ENCODE measurements around the gene CR1.

CR1 gene

GRCh38 chr1:207461649-207462048 lies 34.3 kb upstream of the CR1 start:
- H3K4me3 ChIP-seq (ENCODE audit: low read depth, low read length) = no peak overlapping the region
- DNase-seq (ENCODE audit: low read depth) = no peak
- no peak for TF ChIP-seq CTCF (IDR thresholded peaks at IDR 0.05; ENCODE audit: insufficient read depth, low read depth, low read length, missing control alignments)

- H3K4me3 ChIP-seq (ENCODE audit: low read depth, low read length) = no peak overlapping the region
- TF ChIP-seq CTCF (IDR thresholded peaks at IDR 0.05; ENCODE audit: insufficient read depth, low read depth, low read length, missing control alignments) = no peak
- no peak for DNase-seq (ENCODE audit: low read depth)
Observed at GRCh38 chr1:207462535-207462934, 33.4 kb upstream of the CR1 start.

GRCh38 chr1:207463021-207463420 lies 32.9 kb upstream of the CR1 start:
- DNase-seq (ENCODE audit: low read depth) = no peak
- no peak for TF ChIP-seq CTCF (IDR thresholded peaks at IDR 0.05; ENCODE audit: insufficient read depth, low read depth, low read length, missing control alignments)
- no peak overlapping the region for H3K4me3 ChIP-seq (ENCODE audit: low read depth, low read length)

- no peak for DNase-seq (ENCODE audit: low read depth)
- H3K4me3 ChIP-seq (ENCODE audit: low read depth, low read length) = no peak overlapping the region
- TF ChIP-seq CTCF (IDR thresholded peaks at IDR 0.05; ENCODE audit: insufficient read depth, low read depth, low read length, missing control alignments) = no peak
Observed at GRCh38 chr1:207463571-207463970, 32.4 kb upstream of the CR1 start.

GRCh38 chr1:207470927-207471326 lies 25.0 kb upstream of the CR1 start:
- no peak for TF ChIP-seq CTCF (IDR thresholded peaks at IDR 0.05; ENCODE audit: insufficient read depth, low read depth, low read length, missing control alignments)
- H3K4me3 ChIP-seq (ENCODE audit: low read depth, low read length) = no peak overlapping the region
- no peak for DNase-seq (ENCODE audit: low read depth)

- TF ChIP-seq CTCF (IDR thresholded peaks at IDR 0.05; ENCODE audit: insufficient read depth, low read depth, low read length, missing control alignments) = no peak
- no peak for DNase-seq (ENCODE audit: low read depth)
- no peak overlapping the region for H3K4me3 ChIP-seq (ENCODE audit: low read depth, low read length)
Observed at GRCh38 chr1:207474210-207474609, 21.7 kb upstream of the CR1 start.

DNA sequence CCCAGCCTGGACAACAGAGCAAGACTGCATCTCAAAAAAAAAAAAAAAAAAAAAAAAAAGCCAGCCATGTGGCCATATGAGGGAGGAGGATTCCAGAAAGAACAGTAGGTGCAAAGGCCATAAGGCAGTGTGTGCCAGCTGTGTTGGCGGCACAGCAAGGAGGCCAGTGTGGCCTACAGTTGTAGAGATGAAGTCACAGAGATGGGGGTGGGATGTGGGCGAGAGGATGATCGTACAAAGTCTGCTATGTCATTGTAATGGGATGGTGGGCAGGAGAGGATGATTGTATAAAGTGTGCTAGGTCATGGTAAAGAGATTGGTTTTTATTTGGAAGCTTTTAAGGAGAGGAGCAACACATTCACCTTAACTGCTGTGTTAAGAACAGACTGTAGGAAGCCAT lies 9.8 kb upstream of the CR1 start:
- H3K4me3 ChIP-seq (ENCODE audit: low read depth, low read length) = no peak overlapping the region
- no peak for TF ChIP-seq CTCF (IDR thresholded peaks at IDR 0.05; ENCODE audit: insufficient read depth, low read depth, low read length, missing control alignments)
- no peak for DNase-seq (ENCODE audit: low read depth)
